ENCODE measurements around the gene TAF1B.
A peak's percentile ranks its signal among the peaks of the same experiment; 100 is the strongest.

Gene TAF1B

GRCh38 chr2:9945596-9945995 is 102.3 kb downstream of the TAF1B start:
- no peak for DNase-seq

GRCh38 chr2:9946076-9946475 is 102.8 kb downstream of the TAF1B start:
- DNase-seq = no peak

- no peak for DNase-seq
These were observed 103.5 kb downstream of the TAF1B start for GRCh38 chr2:9946818-9947217.

- DNase-seq = no peak
These were observed 105.4 kb downstream of the TAF1B start for GRCh38 chr2:9948721-9949120.

GRCh38 chr2:9949239-9949991 is 106.1 kb downstream of the TAF1B start:
- DNase-seq = no peak

GRCh38 chr2:9949992-9950520 is 106.8 kb downstream of the TAF1B start:
- DNase-seq = no peak

- peak; percentile 65 for DNase-seq
These were observed 107.4 kb downstream of the TAF1B start for GRCh38 chr2:9950521-9951271.

- no peak for DNase-seq
These were observed 107.9 kb downstream of the TAF1B start for GRCh38 chr2:9951272-9951521.

GRCh38 chr2:9951522-9952285 is 108.4 kb downstream of the TAF1B start, which contains the start of gene GRHL1:
Gene GRHL1 (plus strand): TSS chr2:9951693. CDS start chr2:9951834, 141 bp downstream.
- DNase-seq = peak; percentile 95

- DNase-seq = no peak
These were observed 109.0 kb downstream of the TAF1B start for GRCh38 chr2:9952286-9952737.

GRCh38 chr2:9952856-9953503 is 109.7 kb downstream of the TAF1B start:
- no peak for DNase-seq

- DNase-seq = no peak
These were observed 110.9 kb downstream of the TAF1B start for GRCh38 chr2:9954136-9954535.

GRCh38 chr2:9958057-9958456 is 114.8 kb downstream of the TAF1B start:
- DNase-seq = no peak

- no peak for DNase-seq
These were observed 116.0 kb downstream of the TAF1B start for GRCh38 chr2:9959262-9959661.

- no peak for DNase-seq
These were observed 117.7 kb downstream of the TAF1B start for GRCh38 chr2:9961013-9961412.

- no peak for DNase-seq
These were observed 121.2 kb downstream of the TAF1B start for GRCh38 chr2:9964334-9964980.

GRCh38 chr2:9965119-9965822 is 122.0 kb downstream of the TAF1B start:
- peak; percentile 30 for DNase-seq

- no peak for DNase-seq
These were observed 123.3 kb downstream of the TAF1B start for GRCh38 chr2:9966491-9967022.

- DNase-seq = no peak
These were observed 123.9 kb downstream of the TAF1B start for GRCh38 chr2:9967053-9967775.
